Measurements from ENCODE around the gene CRYGN. TPM values are rescaled to one million over a fixed set of nuclear protein-coding genes. Genes with fewer than 3 reads are reported as not detected.

CRYGN gene
- total and polyA plus RNA-seq, 2 of the 13 experiments (the other 11 are each of a cell fraction or from before 2014, with no cell fraction given), result 0.11 TPM; not detected in 1

- WGBS (ENCODE audit: low lambda C conversion rate), result 61% methylated on average over 17 of the region's 19 CpGs
- in situ Hi-C loops (cut with HindIII; ENCODE audit: extremely low pct_ligation_motif_present, low pct_unique_long_range_greater_than_20kb) (no loop called here), intact Hi-C loops (cut with micrococcal nuclease; ENCODE audit: unreplicated experiment) (no loop called here)
- Histone ChIP-seq H3K27ac (ENCODE audit: extremely low read length, insufficient read depth, low read length) (no peak overlapping the region), H3K9me3 (ENCODE audit: low read length) (no peaks in the 10 kb centered on the region), H3K4me2 (ENCODE audit: low read depth, low read length) (no peak overlapping the region; the same call in 1 of the 2 replicates), H2AFZ (ENCODE audit: low read length) (no peak overlapping the region), H3K4me3 (replicated peaks in 1 of 3; ENCODE audit: insufficient read depth in 1 of 3, low read depth in 2 of 3, low read length in 3 of 3) (no peak overlapping the region), H3K9ac (ENCODE audit: insufficient read depth, low read depth, low read length) (no peak overlapping the region), H3K27me3 (ENCODE audit: control insufficient read depth in 1 of 2, insufficient read depth in 2 of 2, low read length in 2 of 2) (peaks cover 5 to 66% of the 10 kb centered on the region in 2 experiments; a peak in 3 of 5 replicates), H3K4me1 (ENCODE audit: insufficient read depth, low read length) (peaks cover 17% of the 10 kb centered on the region), H3K79me2 (ENCODE audit: insufficient read depth, low read length) (no peaks in the 10 kb centered on the region), H3K36me3 (replicated peaks in 1 of 2; ENCODE audit: control insufficient read depth in 1 of 2, insufficient read depth in 2 of 2, low read length in 2 of 2) (no peaks in the 10 kb centered on the region), H4K20me1 (ENCODE audit: insufficient read depth, low read length) (no peaks in the 10 kb centered on the region)
- DNase-seq (ENCODE audit: low spot score) (no peak), FAIRE-seq (no peak), ATAC-seq (peak; percentile 38; the same call in 1 of the 3 replicates)
- BruUV-seq (replicated peaks), result no TSS peak
- TF ChIP-seq CTCF (CRISPR knock-in tag; IDR thresholded peaks at IDR 0.05), result peak; percentile 27; the same call in 1 of the 2 replicates
- peak; percentile 72 for TF ChIP-seq MNT (IDR thresholded peaks at IDR 0.05)
- no peak for TF ChIP-seq RARG (CRISPR knock-in tag; IDR thresholded peaks at IDR 0.05; ENCODE audit: low read depth)
- CTCF ChIA-PET (ENCODE audit: low intra/inter-chr PET ratio, low total read pairs), result no interaction called here
- POLR2A ChIA-PET, result no interaction called here
These were observed 41.3 kb downstream of the CRYGN start for GRCh38 chr7:151398446-151399304.
